Esophagus squamous epithelium (tissue), 4 donors: ENCODE measurements around the gene RERE.

ENCODE experiments used
- CTCF ChIP-seq, 6 experiments: fragments of 450-650 bp in 4 of 6; fragments of 200-600 bp in 2 of 6; sonication (generic) in 2 of 6; IDR thresholded peaks; one replicate each; pipeline ENCODE4 v1.5.1; 2016 to 2019; ENCODE audit warnings: antibody characterized with exemption in 6 of 6, mild to moderate bottlenecking in 4 of 6, moderate library complexity in 4 of 6
- POLR2A ChIP-seq, 4 donors: fragments of 450-650 bp; IDR thresholded peaks; one replicate each; pipeline ENCODE4 v1.6.1; 2017; ENCODE audit warnings: antibody characterized with exemption in 4 of 4, mild to moderate bottlenecking in 4 of 4, moderate library complexity in 3 of 4

DNA sequence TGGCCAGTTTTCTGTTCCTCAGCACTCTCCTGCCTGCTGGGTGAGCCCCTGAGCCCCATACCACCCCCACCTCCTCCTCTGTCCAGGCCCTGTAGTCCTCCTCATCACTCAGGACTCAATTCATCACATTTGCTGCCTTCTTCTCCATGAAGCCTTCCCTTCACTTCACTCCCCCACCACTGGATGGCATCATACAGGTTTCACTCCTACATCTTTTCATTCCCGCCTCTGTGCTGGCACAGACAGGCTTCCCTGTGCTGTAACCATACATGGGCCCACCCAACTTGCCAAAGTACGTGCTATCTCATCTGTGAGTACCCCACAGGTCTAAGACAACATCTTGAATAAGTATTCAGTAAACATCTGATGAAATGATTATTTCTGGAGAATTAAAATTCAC is 442.6 kb downstream of the RERE start:
- TF ChIP-seq CTCF (IDR thresholded peaks at IDR 0.05) = peak in 5 of 6 experiments; percentile 20 to 59 (median 36)
- no peak for TF ChIP-seq POLR2A (IDR thresholded peaks at IDR 0.05)
